ENCODE data around the gene COLEC11. TPM values are rescaled to one million over a fixed set of nuclear protein-coding genes. Genes with fewer than 3 reads are reported as not detected.

The COLEC11 gene
- total and polyA plus RNA-seq, 2 experiments from 2014 or later, result 1.3 to 1.5 TPM

DNA sequence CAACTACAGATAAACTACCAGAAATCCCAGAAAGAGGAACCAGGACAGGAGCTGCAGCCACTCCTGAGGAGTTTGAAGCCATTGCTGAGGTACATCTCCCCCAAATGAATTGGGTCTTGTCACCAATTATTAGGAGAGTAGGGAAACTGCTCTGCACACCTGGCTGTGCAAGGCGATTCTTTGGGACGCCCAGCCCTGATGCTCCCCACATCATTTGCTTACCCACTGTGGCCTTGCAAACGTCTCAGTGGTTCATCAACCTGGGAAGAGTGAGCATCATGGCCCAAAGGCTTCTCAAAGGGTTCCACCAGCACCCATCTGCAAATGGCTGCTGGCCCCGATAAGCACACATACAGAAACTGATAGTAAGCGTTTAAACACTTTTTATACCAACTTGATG, 86.7 kb downstream of the COLEC11 start:
- Mint-ChIP-seq H3K27me3 (ENCODE audit: insufficient read depth, low read depth, poor library complexity) (peaks cover 3% of the 10 kb centered on the region), H3K4me3 (no peak overlapping the region), H3K36me3 (ENCODE audit: low read depth) (no peaks in the 10 kb centered on the region), H3K9me3 (peaks cover 58% of the 10 kb centered on the region), H3K4me1 (no peaks in the 10 kb centered on the region), H3K27ac (no peak overlapping the region)
- no peaks in the 10 kb centered on the region for H3K36me3 ChIP-seq (ENCODE audit: insufficient read depth)
- no peak overlapping the region for H3K4me3 ChIP-seq
- H4K20me1 ChIP-seq (replicated peaks; ENCODE audit: insufficient read depth), result no peaks in the 10 kb centered on the region
- H3K27ac ChIP-seq (ENCODE audit: low read depth), result no peak overlapping the region
- no peaks in the 10 kb centered on the region for H3K79me2 ChIP-seq (replicated peaks; ENCODE audit: insufficient read depth)
- no peaks in the 10 kb centered on the region for H3F3A ChIP-seq (replicated peaks; ENCODE audit: low read depth)
- no peaks in the 10 kb centered on the region for H3K4me1 ChIP-seq (ENCODE audit: insufficient read depth)
- ATAC-seq (no peak), DNase-seq (ENCODE audit: low spot score) (no peak)
- no peaks in the 10 kb centered on the region for H3K9me2 ChIP-seq (ENCODE audit: insufficient read depth)
- TF ChIP-seq CTCF (conservative IDR thresholded peaks at IDR 0.05; ENCODE audit: low read depth in 2 of 2), result no peak
- no peak for TF ChIP-seq EZH2phosphoT487 (IDR thresholded peaks at IDR 0.05; ENCODE audit: unreplicated experiment)
- TF ChIP-seq REST (IDR thresholded peaks at IDR 0.05; ENCODE audit: unreplicated experiment), result no peak
- no peak for TF ChIP-seq CREB1 (CRISPR knock-in tag; IDR thresholded peaks at IDR 0.05; ENCODE audit: low read depth)
- TF ChIP-seq, protein P1, sequence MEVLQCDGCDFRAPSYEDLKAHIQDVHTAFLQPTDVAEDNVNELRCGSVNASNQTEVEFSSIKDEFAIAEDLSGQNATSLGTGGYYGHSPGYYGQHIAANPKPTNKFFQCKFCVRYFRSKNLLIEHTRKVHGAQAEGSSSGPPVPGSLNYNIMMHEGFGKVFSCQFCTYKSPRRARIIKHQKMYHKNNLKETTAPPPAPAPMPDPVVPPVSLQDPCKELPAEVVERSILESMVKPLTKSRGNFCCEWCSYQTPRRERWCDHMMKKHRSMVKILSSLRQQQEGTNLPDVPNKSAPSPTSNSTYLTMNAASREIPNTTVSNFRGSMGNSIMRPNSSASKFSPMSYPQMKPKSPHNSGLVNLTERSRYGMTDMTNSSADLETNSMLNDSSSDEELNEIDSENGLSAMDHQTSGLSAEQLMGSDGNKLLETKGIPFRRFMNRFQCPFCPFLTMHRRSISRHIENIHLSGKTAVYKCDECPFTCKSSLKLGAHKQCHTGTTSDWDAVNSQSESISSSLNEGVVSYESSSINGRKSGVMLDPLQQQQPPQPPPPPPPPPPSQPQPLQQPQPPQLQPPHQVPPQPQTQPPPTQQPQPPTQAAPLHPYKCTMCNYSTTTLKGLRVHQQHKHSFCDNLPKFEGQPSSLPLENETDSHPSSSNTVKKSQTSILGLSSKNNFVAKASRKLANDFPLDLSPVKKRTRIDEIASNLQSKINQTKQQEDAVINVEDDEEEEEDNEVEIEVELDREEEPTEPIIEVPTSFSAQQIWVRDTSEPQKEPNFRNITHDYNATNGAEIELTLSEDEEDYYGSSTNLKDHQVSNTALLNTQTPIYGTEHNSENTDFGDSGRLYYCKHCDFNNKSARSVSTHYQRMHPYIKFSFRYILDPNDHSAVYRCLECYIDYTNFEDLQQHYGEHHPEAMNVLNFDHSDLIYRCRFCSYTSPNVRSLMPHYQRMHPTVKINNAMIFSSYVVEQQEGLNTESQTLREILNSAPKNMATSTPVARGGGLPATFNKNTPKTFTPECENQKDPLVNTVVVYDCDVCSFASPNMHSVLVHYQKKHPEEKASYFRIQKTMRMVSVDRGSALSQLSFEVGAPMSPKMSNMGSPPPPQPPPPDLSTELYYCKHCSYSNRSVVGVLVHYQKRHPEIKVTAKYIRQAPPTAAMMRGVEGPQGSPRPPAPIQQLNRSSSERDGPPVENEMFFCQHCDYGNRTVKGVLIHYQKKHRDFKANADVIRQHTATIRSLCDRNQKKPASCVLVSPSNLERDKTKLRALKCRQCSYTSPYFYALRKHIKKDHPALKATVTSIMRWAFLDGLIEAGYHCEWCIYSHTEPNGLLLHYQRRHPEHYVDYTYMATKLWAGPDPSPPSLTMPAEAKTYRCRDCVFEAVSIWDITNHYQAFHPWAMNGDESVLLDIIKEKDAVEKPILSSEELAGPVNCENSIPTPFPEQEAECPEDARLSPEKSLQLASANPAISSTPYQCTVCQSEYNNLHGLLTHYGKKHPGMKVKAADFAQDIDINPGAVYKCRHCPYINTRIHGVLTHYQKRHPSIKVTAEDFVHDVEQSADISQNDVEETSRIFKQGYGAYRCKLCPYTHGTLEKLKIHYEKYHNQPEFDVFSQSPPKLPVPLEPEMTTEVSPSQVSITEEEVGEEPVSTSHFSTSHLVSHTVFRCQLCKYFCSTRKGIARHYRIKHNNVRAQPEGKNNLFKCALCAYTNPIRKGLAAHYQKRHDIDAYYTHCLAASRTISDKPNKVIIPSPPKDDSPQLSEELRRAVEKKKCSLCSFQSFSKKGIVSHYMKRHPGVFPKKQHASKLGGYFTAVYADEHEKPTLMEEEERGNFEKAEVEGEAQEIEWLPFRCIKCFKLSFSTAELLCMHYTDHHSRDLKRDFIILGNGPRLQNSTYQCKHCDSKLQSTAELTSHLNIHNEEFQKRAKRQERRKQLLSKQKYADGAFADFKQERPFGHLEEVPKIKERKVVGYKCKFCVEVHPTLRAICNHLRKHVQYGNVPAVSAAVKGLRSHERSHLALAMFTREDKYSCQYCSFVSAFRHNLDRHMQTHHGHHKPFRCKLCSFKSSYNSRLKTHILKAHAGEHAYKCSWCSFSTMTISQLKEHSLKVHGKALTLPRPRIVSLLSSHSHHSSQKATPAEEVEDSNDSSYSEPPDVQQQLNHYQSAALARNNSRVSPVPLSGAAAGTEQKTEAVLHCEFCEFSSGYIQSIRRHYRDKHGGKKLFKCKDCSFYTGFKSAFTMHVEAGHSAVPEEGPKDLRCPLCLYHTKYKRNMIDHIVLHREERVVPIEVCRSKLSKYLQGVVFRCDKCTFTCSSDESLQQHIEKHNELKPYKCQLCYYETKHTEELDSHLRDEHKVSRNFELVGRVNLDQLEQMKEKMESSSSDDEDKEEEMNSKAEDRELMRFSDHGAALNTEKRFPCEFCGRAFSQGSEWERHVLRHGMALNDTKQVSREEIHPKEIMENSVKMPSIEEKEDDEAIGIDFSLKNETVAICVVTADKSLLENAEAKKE (CRISPR knock-in tag; IDR thresholded peaks at IDR 0.05), result no peak
- TF ChIP-seq ZNF331 (CRISPR knock-in tag; IDR thresholded peaks at IDR 0.05; ENCODE audit: low read depth), result no peak
- no peak for TF ChIP-seq ZNF114 (CRISPR knock-in tag; IDR thresholded peaks at IDR 0.05)
- no peak for TF ChIP-seq NANOG (IDR thresholded peaks at IDR 0.05; ENCODE audit: borderline replicate concordance)
- no peak for TF ChIP-seq ETS1 (IDR thresholded peaks at IDR 0.05)
- no peak for TF ChIP-seq STAT1 (IDR thresholded peaks at IDR 0.05; ENCODE audit: unreplicated experiment)
- TF ChIP-seq JUNB (IDR thresholded peaks at IDR 0.05; ENCODE audit: unreplicated experiment), result no peak
- TF ChIP-seq POLR2AphosphoS5 (IDR thresholded peaks at IDR 0.05; ENCODE audit: low read depth), result no peak
- no peak for TF ChIP-seq EZH2 (IDR thresholded peaks at IDR 0.05; ENCODE audit: low read depth, unreplicated experiment)
- no peaks in the 10 kb centered on the region for H3K27me3 ChIP-seq (ENCODE audit: insufficient read depth)
- no peak overlapping the region for H3K4me2 ChIP-seq
- no peak overlapping the region for H2AFZ ChIP-seq

Data from GM23338 (cell line).